ENCODE measurements around the gene DBN1.
A peak's percentile ranks its signal among the peaks of the same experiment; 100 is the strongest.

DBN1 gene

DNA sequence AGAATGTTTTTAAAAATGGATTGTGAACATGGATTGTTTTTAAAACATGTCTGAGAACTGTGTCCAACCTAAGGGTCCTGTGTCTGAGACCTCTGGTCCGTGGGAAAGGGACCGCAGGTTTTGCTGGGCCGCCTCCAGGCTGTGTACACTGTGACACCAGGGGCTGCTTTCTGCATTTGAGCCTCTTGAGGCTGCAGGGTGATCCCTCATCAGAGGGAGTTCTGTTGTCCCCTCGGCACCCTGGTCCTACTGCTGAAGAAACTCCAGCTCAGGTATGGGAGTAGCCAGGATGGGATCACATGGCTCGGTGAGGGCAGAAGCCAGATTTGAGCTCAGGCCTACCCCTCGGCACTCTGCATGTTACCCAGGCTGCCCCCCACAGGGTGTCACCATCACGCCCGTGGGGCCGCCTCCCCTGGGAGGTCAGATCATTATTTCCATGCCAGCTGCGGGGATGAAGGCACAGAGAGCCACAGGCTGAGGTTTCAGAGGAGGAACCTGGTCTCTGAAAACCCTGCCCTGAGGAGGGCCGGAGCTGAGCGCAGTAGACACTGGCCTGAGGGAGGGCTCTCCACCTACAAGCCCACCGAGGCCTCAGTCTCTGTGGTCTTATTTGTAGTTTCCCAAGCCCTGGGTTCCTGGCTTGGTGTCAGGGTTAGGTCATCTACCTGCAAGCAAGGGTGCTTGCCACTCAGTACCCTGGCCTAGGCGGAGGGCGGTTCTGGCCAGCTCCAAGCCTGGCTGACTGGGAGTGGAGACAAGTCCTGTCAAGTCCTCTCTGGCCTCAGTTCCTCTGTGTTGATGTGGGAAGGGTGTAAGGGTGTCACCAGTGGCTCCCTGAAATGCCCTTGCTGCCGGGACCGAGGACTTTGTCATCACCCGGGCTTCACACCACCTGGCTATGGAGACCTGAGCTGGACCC is 24.0 kb downstream of the DBN1 start:
- no peak for DNase-seq
- in situ Hi-C loops (cut with MboI; ENCODE audit: low pct_unique_long_range_greater_than_20kb, low sequenced_read_pairs) = no loop called here

DNA sequence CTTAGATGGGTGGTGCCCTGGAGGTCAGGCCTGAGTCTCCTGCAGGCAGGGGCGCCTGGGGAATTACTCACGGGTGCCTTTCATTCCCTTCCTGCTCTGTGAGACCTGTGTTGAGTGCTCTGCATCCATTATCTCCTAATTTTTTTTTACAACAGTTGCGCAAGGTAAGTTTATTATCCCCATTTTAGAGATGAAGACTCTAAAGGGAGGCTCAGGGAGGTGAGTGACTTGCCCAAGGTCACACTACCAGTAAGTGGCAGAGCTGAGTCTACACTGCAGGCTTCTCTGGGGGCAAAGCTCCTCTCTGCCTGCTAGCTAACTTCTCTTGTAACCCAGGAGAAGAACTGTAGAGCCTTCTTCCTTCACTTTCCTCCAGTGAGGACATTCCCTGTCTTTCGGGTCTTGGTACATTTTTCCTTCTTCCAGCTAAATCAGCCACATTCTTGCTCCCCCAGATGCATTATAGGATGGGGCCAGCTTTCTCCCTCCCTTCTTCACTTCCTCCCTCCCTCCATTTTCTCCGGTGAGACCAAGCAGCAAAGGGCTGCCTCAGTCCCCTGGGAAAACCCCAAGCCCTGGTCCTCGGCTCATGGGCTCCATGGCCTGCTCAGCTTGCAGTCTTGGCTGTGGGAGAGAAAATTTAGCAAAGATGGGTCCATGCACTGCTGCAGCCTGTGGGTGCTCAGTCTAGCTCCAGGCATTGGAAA is 25.0 kb downstream of the DBN1 start:
- peak; percentile 27 for DNase-seq
- in situ Hi-C loops (cut with MboI; ENCODE audit: low pct_unique_long_range_greater_than_20kb, low sequenced_read_pairs) = no loop called here

DNA sequence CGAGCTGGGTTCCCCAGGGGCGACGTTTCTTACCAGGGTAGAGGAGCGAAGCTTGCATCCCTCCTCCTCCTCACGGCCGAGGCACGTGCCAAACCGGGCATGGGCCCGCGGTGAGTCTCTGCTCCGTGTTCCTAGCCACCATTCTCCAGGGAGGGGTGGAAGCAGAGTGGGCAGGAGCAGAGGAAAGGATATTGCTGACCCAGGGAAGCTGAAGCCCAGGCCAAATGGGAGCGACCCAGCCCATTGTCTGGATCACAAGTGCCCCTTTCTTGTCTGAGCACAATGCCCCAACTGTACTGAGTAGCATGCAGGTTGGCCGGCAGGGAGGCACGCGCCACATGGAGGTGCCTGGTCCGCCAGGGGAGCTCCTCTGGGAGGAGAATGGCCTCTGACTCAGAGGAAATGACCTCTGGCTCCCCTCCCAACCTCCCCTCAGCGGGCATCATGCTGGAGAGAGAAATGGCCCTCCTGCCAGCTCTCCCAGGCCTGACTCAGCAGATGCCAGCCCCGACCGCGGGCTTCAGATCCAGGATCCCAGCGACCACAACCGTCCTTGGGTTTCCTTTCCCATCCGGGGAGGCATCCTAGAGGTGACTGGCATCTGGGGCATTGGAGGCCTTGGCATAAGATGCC is 25.7 kb downstream of the DBN1 start:
- in situ Hi-C loops (cut with MboI; ENCODE audit: low pct_unique_long_range_greater_than_20kb, low sequenced_read_pairs) = no loop called here
- DNase-seq = peak; percentile 48

DNA sequence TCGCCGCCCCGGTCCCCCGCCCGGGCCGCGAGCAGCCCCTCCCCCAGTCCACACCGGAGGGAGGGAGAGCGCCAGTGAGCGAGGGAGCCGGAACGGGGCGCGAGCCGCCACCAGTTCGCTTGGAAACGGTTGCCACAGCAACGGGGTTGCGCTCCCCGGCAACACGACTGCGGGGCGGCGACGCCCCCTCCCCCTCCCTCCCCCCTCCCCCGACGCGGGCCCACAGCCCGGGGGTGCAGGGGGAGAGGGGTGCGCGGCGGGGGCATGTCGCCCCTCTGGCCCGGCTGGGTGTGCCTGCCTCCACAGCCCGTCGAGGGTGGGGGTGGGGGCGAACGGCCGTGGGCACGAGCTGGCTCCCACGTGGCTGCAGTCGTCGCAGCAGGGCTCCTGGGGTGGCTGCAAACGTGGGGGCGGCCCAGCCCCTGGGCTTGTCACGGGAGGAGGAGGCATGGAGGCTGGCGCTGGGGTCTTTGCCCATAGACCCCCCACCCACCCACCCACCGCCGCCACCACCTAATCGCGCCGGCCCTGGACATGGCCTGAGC is 26.3 kb downstream of the DBN1 start:
- DNase-seq = peak; percentile 41
- in situ Hi-C loops (cut with MboI; ENCODE audit: low pct_unique_long_range_greater_than_20kb, low sequenced_read_pairs) = no loop called here

DNA sequence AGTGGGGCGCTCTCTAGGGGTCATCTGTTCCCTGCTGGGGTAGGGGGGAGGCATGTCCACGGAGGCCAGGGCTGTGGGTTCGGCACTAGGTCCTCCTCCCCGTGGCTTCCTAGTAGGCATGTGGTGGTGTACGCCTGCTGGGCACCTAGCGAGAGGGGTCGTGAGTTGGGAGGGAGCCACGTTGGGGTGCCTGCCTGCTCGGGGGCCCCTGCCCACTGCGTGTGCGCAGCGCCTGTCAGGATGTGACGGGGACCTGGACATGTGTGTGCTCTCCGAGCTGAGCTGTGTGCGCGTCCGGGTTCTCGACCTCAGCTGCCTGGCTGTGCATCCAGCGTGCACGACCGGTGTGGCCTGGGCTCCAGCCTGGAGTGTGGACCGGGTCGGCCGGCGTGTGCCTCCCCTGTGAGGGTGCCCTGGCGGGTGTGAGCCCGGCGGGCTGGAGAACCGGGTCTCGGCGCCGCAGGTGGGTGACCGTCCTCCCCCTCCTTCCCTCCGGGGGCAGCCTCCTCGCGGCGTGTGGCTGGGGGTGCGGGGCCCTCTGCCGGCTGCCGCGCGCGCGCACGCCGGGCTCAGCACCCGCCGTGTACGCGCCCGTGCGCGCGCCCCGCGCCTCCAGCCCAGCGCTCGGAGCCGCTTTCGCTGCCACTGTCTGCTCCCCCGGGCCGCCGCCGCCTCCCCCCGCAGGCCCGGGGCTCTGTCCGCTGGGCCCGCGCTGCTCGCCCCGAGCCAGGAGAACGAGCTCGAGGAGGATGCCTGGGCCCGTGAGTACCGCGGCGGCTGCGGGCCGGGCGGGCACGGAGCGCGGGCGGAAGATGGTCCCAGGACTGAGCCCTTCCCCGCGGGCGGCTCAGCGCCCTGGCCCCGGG is 27.0 kb downstream of the DBN1 start, which contains the start of gene PRR7:
Gene PRR7, plus strand, starts transcription at position 615 of the 866 bp plus-strand sequence. CDS start 8,254 bp downstream, outside the sequence.
- in situ Hi-C loops (cut with MboI; ENCODE audit: low pct_unique_long_range_greater_than_20kb, low sequenced_read_pairs) = no loop called here
- DNase-seq = peak; percentile 75

DNA sequence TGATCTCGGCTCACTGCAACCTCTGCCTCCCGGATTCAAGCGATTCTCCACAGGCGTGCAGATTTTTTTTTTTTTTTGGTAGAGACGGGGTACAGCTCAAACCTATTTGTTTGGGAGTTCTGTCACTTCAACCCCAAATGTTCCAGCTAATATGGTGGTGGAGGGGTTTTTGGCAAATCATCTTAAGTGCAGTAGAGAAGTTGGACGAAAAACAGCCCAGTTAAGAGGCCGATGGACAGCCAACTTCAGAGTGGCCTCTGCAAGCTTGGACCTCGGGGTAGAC is 27.6 kb downstream of the DBN1 start:
- DNase-seq = no peak
- in situ Hi-C loops (cut with MboI; ENCODE audit: low pct_unique_long_range_greater_than_20kb, low sequenced_read_pairs) = no loop called here

DNA sequence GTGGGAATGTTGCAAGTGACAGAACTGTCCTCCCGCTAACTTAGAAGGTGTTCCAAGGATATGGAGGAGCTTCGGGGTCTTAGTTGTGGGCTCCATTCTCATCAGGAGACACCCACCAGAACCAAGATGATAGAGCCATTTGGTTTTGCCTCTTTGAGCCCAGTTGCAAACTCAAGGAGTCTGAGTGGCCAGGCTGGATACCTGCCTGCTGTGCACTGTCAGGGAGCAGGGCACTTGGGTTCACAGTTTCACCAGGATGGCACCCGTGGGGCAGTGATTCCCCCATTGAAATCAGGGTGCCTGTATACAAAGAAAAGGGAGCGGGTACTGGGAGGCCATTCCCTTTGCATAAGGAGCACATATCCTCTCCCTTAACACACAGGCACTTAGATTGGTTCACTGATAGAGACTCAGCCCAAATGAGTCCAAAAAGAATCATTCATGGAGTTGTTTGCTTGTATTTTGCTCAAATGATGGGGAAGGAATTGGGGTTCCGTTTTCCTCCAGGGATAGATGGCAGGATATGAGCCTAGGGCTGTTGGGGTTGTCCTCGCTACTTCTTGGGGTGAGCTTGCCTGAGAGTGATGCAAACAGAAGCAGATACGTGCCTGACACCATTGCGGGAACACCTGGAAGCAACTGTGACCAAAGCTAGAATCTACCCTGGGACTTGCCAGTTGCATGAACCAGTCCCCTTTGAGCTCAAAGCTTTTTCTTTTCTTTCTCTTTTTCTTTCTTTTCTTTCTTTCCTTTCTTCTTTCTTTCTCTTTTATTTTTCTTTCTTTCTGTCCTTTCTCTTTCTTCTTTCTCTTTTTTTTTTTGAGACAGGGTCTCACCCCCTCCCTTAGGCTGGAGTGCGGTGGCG is 28.1 kb downstream of the DBN1 start:
- in situ Hi-C loops (cut with MboI; ENCODE audit: low pct_unique_long_range_greater_than_20kb, low sequenced_read_pairs) = no loop called here
- peak; percentile 37 for DNase-seq

DNA sequence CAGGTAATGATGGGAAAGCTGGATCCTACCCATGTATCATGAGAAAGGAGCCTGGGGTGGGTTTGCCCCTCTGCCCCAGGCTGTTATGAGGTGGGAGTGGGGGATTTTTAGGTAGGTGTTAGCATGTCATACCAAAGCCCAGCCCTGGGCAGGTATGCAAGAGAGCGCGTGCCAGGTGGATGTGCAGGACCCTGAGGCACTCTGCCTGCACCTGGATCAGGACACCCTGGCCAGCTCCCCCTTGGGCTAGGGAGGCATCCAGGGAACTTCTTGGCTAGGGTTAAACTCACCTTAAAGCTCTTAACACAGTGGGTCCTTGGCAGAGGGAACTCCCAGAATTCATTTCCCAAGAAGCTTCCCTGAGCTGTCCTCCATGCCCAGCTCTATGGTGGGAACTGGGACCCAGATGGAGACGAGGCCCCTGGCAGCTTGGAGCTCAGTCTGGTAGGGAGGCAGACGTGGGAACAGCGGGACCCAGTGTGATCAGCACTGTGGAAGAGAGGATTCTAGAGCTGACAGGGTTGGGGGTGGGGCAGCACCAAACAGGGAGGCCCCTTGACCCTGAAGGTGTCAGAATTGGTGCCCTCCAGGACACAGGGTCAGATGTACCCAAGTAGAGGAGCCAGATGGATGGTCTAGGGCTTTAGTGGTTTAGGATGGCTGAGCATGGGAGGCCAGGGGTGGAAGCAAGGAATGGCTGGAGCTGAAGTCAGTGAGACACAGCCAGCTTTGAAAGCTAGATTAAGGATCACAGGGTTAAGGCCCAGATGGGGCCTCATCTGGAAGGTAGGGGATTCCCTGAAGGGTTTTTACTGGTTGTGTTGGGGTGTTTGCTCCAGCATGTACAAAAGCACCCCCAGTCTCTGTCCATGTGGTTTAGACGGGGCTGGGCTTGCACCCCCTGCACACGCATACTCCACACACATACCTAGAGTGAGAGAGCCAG is 29.1 kb downstream of the DBN1 start:
- DNase-seq = peak; percentile 28
- in situ Hi-C loops (cut with MboI; ENCODE audit: low pct_unique_long_range_greater_than_20kb, low sequenced_read_pairs) = no loop called here

DNA sequence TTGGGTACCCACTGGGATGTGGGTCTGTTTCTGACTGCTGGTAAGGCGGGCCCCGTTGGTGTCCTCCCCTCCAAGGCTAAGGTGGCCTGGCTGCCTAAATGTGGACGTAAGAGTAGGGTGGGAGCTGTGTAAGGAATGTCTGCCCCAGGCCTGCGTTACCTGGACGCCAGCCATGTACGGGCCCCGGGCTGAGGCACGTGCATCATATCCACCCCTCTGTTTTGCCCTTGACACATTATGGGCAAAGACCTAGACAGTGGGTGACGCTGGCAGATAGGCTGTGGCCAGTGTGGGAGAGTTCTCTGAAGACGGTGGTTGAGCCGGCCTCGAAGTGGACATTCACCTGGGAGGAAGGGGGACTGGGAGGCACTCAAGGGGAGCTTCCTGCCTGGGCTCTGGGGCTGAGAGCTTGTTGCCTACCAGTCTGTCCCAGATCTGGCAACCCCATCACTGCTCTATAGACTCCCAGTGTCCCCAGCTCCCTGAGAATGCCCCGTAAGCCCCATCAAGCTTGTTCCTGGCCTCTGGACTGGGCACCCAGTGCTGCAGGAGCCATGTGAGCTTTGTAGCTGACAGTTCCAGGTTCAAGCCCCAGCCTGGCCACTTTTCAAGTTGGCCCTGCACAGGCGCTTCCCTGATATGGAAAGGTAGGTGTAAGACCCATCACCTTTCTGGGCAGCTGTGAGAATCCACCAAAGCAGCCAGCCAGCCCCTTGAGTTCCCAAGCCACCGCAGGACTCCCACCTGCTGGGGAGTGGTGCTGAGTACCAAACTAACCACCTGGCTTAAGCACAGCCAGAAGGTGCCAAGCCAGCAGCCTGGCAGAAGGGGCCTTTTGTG is 30.1 kb downstream of the DBN1 start:
- in situ Hi-C loops (cut with MboI; ENCODE audit: low pct_unique_long_range_greater_than_20kb, low sequenced_read_pairs) = no loop called here

DNA sequence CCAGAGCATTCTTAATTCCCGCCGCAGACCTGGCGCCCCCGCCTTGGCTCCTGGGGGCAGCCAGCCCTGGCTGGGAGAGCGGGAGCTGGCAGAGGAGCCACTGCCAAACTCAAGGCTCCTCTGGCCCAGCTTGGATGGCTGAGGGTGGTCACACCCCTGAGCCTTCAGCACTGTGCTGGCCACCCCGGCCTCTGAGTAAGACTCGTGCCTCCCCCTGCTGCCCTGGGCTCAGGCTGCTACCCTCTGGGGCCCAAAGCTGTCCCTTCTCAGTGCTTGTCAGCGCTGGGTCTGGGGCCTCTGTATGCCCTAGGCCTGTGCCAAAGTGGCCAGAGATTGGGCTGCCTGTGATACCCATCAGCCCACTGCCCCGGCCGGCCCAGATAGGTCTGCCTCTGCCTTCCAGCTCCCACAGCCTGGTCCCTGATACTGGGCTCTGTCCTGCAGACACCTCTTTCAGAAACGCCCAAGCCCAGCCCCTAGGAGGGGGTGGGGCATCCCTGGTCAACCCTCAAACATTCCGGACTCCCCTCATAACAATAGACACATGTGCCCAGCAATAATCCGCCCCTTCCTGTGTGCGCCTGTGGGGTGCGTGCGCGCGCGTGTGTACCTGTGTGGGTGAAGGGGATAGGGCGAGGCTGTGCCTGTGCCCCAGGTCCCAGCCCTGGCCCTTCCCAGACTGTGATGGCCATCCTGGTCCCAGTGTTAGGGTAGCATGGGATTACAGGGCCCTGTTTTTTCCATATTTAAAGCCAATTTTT is 31.2 kb downstream of the DBN1 start:
- no peak for DNase-seq
- in situ Hi-C loops (cut with MboI; ENCODE audit: low pct_unique_long_range_greater_than_20kb, low sequenced_read_pairs) = no loop called here

More for the DNA sequence above, 30.1 kb downstream of the DBN1 start:
- no peak for DNase-seq

DNA sequence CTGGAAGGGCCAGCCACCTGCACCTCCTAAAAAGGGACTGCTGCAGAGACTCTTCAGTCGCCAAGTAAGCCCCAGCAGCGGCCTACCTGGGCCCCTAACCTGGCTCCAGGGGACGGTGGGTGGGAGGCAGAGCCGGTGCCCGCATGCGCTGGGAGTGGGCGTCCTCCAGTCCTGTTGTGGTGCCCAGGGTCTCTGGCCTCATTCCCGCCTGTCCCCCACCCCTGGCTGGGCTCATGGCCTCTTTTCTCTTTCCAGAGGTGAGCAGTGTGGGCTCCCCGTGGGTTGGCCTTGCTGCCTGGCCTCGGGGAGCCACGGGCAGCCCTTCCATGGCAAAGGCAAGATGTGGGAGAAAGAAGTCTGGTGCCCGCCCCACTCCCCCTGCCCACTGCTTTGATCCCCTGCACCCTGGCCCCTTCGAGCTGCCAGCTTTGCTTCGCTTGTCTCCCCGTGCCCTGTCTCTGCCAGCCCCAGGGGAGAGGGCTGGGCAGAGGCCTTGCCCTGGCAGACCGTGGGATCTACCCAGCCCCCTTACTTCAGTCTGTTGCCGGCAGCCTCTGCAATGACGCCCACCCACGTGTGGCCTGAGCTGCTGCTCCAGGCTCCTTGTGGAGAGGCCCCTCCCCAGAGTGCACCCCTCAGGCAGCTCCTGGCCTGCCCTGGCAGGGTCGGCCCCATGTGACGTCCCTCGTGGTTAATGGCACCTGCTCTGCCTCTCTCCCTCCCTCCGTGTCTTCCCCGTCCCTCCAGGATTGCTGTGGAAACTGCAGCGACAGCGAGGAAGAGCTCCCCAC is 32.2 kb downstream of the DBN1 start:
- no peak for DNase-seq
- in situ Hi-C loops (cut with MboI; ENCODE audit: low pct_unique_long_range_greater_than_20kb, low sequenced_read_pairs) = no loop called here

DNA sequence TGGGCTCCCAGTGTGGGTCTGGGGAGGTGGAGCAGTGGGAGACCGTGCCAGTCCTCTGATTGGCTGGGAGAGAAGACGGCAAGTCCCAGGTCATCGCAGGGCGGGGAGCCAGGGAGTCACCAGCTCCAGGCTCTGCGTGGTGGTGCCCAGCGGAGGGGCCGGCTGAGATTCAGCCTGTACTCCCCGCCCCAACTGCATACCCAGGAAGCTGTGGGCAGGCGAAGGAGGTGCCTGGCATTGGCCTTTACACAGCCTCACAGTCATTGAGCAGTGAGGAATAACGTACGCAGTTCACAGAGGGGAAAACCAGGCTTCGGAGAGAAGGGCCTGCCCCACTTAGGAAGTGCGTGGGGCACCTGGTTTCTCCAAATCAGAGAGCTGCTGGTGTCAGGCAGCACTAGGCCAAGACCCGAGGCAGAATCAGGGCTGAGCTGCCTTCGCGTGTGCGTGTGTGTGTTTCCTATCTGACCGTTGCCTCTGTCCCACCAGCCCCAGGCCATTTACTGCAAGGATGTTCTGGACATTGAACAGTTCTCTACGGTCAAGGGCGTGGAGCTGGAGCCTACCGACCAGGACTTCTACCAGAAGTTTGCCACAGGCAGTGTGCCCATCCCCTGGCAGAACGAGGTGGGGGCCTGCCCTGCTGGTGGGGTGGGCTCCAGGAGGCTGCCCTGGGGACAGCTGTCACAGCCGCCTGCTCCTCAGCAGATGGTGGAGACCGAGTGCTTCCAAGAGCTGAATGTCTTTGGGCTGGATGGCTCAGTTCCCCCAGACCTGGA is 33.0 kb downstream of the DBN1 start:
- DNase-seq = no peak
- in situ Hi-C loops (cut with MboI; ENCODE audit: low pct_unique_long_range_greater_than_20kb, low sequenced_read_pairs) = no loop called here

DNA sequence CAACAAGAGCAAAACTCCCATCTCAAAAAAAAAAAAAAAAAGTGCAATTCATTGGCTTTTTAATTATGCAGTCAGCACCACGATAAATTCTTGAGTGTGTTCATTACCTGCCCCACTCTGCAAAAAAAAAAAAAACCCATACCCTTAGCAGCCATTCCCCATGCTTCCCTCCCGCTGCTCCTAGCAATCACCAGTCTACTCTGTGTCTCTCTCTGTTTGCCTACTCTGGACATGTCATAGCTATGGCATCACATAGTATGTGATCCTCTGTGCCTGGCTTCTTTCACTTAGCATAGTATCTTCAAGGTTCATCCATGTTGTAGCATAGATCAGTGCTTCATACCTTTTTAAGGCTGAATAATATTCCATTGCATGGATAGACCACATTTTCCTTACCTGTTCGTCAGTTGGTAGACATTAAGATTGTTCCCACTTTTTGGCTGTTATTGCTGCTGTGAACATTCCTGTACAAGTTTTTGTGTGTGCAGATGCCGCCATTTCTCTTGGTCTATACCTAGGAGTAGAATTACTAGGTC is 33.8 kb downstream of the DBN1 start:
- DNase-seq = no peak

DNA sequence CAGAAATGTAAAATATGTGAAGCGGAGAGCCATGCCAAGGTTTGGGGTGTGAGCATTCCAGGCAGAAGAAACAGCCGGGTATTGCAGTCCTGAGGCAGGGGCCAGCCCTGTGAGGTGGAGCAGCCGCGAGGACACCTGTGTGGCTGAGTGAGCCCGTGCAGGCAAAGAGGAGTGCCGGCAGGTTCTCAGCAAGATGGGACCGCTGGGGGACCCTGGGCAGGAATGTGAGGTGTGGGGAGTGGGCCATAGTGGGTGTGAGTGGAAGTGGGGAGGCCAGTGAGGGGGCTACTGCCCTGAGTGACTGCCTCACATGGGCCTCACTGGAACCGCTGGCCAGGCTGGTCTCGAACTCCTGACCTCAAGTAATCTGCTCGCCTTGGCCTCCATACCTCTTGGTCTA is 35.0 kb downstream of the DBN1 start:
- DNase-seq = no peak
- in situ Hi-C loops (cut with MboI; ENCODE audit: low pct_unique_long_range_greater_than_20kb, low sequenced_read_pairs) = no loop called here

More for the DNA sequence above, 33.8 kb downstream of the DBN1 start:
- in situ Hi-C loops (cut with MboI; ENCODE audit: low pct_unique_long_range_greater_than_20kb, low sequenced_read_pairs) = no loop called here
